Adrenal gland (tissue), 5 donors: ENCODE measurements around the gene CCDC97.

Experiments used
- POLR2A ChIP-seq, 2 donors: fragments of 450-650 bp; IDR thresholded peaks; one replicate each; pipeline ENCODE4 v1.6.1; 2017; ENCODE audit warnings: antibody characterized with exemption in 2 of 2, mild to moderate bottlenecking in 2 of 2, moderate library complexity in 1 of 2
- TF ChIP-seq, protein P1 (sequence below), 6 experiments: fragments of 450-650 bp in 4 of 6; fragments of 200-600 bp in 2 of 6; sonication (generic) in 1 of 6; IDR thresholded peaks; 1 replicate in 5 of 6; 2 replicates in 1 of 6; pipeline versions ENCODE4 v1.5.1 to v1.8.0; 2016 to 2021; ENCODE audit warnings: antibody characterized with exemption in 6 of 6, mild to moderate bottlenecking in 2 of 6, moderate library complexity in 1 of 6
- donor health status: DM: no; HTN: no; CAD: no.

DNA sequence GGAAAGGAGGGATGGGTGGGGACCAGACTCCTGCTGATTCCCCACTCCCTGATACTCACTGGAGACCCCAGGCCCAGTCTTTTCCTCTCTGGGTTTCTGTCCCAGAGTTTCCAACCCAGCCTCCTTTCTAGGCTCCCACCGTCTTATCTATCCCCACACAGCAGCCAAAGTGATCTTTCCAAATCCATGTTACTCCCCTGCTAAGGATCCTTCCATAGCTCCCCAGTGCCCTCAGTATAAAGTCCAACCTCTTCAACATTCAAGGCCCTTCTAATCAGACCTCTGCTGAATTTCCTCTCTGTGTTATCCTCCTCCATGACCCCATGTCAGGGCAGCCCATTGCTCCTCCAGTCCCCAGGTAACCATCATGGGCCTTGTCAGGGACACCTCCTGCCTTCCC lies 45.1 kb downstream of the CCDC97 start:
- TF ChIP-seq, protein P1, sequence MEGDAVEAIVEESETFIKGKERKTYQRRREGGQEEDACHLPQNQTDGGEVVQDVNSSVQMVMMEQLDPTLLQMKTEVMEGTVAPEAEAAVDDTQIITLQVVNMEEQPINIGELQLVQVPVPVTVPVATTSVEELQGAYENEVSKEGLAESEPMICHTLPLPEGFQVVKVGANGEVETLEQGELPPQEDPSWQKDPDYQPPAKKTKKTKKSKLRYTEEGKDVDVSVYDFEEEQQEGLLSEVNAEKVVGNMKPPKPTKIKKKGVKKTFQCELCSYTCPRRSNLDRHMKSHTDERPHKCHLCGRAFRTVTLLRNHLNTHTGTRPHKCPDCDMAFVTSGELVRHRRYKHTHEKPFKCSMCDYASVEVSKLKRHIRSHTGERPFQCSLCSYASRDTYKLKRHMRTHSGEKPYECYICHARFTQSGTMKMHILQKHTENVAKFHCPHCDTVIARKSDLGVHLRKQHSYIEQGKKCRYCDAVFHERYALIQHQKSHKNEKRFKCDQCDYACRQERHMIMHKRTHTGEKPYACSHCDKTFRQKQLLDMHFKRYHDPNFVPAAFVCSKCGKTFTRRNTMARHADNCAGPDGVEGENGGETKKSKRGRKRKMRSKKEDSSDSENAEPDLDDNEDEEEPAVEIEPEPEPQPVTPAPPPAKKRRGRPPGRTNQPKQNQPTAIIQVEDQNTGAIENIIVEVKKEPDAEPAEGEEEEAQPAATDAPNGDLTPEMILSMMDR (IDR thresholded peaks at IDR 0.05) = no peak
- no peak for TF ChIP-seq POLR2A (IDR thresholded peaks at IDR 0.05)
